GM21515 (cell line): ENCODE measurements around the gene TMEM132C.

Experiments used
- ATAC-seq: cut with Tn5 transposase; IDR thresholded peaks from one replicate; pipeline ENCODE4 v1.9.1; 2021; ENCODE audit not compliant: unreplicated experiment

The TMEM132C gene

GRCh38 chr12:128337431-128338170 is 70.6 kb downstream of the TMEM132C start:
- no peak for ATAC-seq

- ATAC-seq: no peak
Measured at GRCh38 chr12:128338386-128339125, 71.6 kb downstream of the TMEM132C start.

- no peak for ATAC-seq
Measured at GRCh38 chr12:128339126-128339520, 72.2 kb downstream of the TMEM132C start.

GRCh38 chr12:128339631-128340030 is 72.7 kb downstream of the TMEM132C start:
- ATAC-seq: no peak

GRCh38 chr12:128353301-128353700 is 86.3 kb downstream of the TMEM132C start:
- ATAC-seq: no peak

GRCh38 chr12:128356547-128356946 is 89.6 kb downstream of the TMEM132C start:
- no peak for ATAC-seq

- ATAC-seq: no peak
Measured at GRCh38 chr12:128361400-128361995, 94.5 kb downstream of the TMEM132C start.

GRCh38 chr12:128365032-128365431 is 98.1 kb downstream of the TMEM132C start:
- no peak for ATAC-seq

GRCh38 chr12:128365651-128366231 is 98.8 kb downstream of the TMEM132C start:
- ATAC-seq: no peak

- no peak for ATAC-seq
Measured at GRCh38 chr12:128367961-128368360, 101.0 kb downstream of the TMEM132C start.

- no peak for ATAC-seq
Measured at GRCh38 chr12:128381541-128381940, 114.6 kb downstream of the TMEM132C start.

GRCh38 chr12:128381946-128382345 is 115.0 kb downstream of the TMEM132C start:
- no peak for ATAC-seq

GRCh38 chr12:128382946-128383345 is 116.0 kb downstream of the TMEM132C start:
- ATAC-seq: no peak

GRCh38 chr12:128383357-128383937 is 116.5 kb downstream of the TMEM132C start:
- ATAC-seq: no peak

- ATAC-seq: no peak
Measured at GRCh38 chr12:128385736-128386135, 118.8 kb downstream of the TMEM132C start.

GRCh38 chr12:128387811-128388422 is 120.9 kb downstream of the TMEM132C start:
- no peak for ATAC-seq

- ATAC-seq: no peak
Measured at GRCh38 chr12:128388461-128389000, 121.6 kb downstream of the TMEM132C start.

GRCh38 chr12:128393346-128393745 is 126.4 kb downstream of the TMEM132C start:
- ATAC-seq: no peak

GRCh38 chr12:128394137-128394536 is 127.2 kb downstream of the TMEM132C start:
- ATAC-seq: no peak

- ATAC-seq: no peak
Measured at GRCh38 chr12:128399253-128399652, 132.3 kb downstream of the TMEM132C start.
